ENCODE data around the gene ELOA.
"Not testable (repeated sequence)": the region's sequence is repeated elsewhere in the genome, so short reads cannot be mapped to it uniquely, and the experiment has no call there.

Gene ELOA

GRCh38 chr1:23743287-23744152 is at the start of gene ELOA:
ELOA (plus strand) TSS chr1:23743471; CDS start chr1:23743504, 33 bp downstream.
- DNase-seq: peak; percentile 73

- DNase-seq: no peak
Observed at GRCh38 chr1:23693599-23693998, 49.7 kb upstream of the ELOA start.

- DNase-seq: no peak
Observed at GRCh38 chr1:23694371-23694770, 48.9 kb upstream of the ELOA start.

- no peak for DNase-seq
Observed at GRCh38 chr1:23695667-23696066, 47.6 kb upstream of the ELOA start.

GRCh38 chr1:23696335-23696989 is 46.8 kb upstream of the ELOA start:
- DNase-seq: no peak

- DNase-seq: no peak
Observed at GRCh38 chr1:23698466-23698865, 44.8 kb upstream of the ELOA start.

GRCh38 chr1:23699280-23700179 is 43.7 kb upstream of the ELOA start:
- DNase-seq: no peak

GRCh38 chr1:23701310-23701709 is 42.0 kb upstream of the ELOA start:
- no peak for DNase-seq

- no peak for DNase-seq
Observed at GRCh38 chr1:23701996-23702395, 41.3 kb upstream of the ELOA start.

GRCh38 chr1:23704834-23705495 is 38.3 kb upstream of the ELOA start:
- DNase-seq: no peak

GRCh38 chr1:23709229-23709628 is 34.0 kb upstream of the ELOA start:
- DNase-seq: no peak

- peak; percentile 43 for DNase-seq
Observed at GRCh38 chr1:23718482-23718881, 24.8 kb upstream of the ELOA start.

GRCh38 chr1:23719162-23719820 is 24.0 kb upstream of the ELOA start:
- DNase-seq: no peak

- no peak for DNase-seq
Observed at GRCh38 chr1:23720256-23720995, 22.8 kb upstream of the ELOA start.

GRCh38 chr1:23722652-23723051 is 20.6 kb upstream of the ELOA start:
- no peak for DNase-seq

- DNase-seq: no peak
Observed at GRCh38 chr1:23726686-23727085, 16.6 kb upstream of the ELOA start.

- DNase-seq: no peak
Observed at GRCh38 chr1:23727362-23727811, 15.9 kb upstream of the ELOA start.

GRCh38 chr1:23732363-23733224 is 10.7 kb upstream of the ELOA start:
- DNase-seq: no peak

GRCh38 chr1:23733281-23733680 is 10.0 kb upstream of the ELOA start:
- DNase-seq: not testable (repeated sequence)

GRCh38 chr1:23736437-23737134 is 6.7 kb upstream of the ELOA start:
- DNase-seq: no peak

Data from hematopoietic multipotent progenitor cell treated with erythropoietin and hydrocortisone succinate and interleukin-3 and kit ligand, for 8 days (in vitro differentiated cells).